ENCODE results near the gene GPR162. TPM values are rescaled to one million over a fixed set of nuclear protein-coding genes. Genes with fewer than 3 reads are reported as not detected.

GPR162 gene
- total RNA-seq, 1 experiment from 2014 or later = 18.3 TPM

GRCh38 chr12:6830999-6831398, 9.4 kb downstream of the GPR162 start:
- POLR2A ChIA-PET (ENCODE audit: low non-redundant PET) = interaction anchor here (0.6 kb wide), 1 partner anchor 24 kb away, joined by 3 read pairs; no protein-coding TSS in a partner anchor
- BruUV-seq (replicated peaks) = no TSS peak
- intact Hi-C loops (cut with micrococcal nuclease; ENCODE audit: unreplicated experiment) = no loop called here
- H3K27me3 ChIP-seq (replicated peaks; ENCODE audit: insufficient read depth, low read depth, low read length, poor library complexity) = no peaks in the 10 kb centered on the region
- peaks cover 12% of the 10 kb centered on the region for H3K4me1 ChIP-seq (ENCODE audit: insufficient read depth, low read length, poor library complexity, severe bottlenecking)
- CTCF ChIA-PET = no interaction called here
- DNase-seq (ENCODE audit: low spot score) = no peak
- peaks cover 37% of the 10 kb centered on the region for H3K36me3 ChIP-seq (ENCODE audit: insufficient read depth, low read length, poor library complexity, severe bottlenecking)
- H3K9me3 ChIP-seq (ENCODE audit: low read depth, low read length, poor library complexity, severe bottlenecking) = no peaks in the 10 kb centered on the region
- TF ChIP-seq EZH2 (IDR thresholded peaks at IDR 0.05; ENCODE audit: borderline replicate concordance, low read depth, low read length, poor library complexity, severe bottlenecking) = no peak
- no peak for TF ChIP-seq CTCF (conservative IDR thresholded peaks at IDR 0.05; ENCODE audit: low read depth, low read length)
- H3K27ac ChIP-seq (ENCODE audit: low read depth, low read length, poor library complexity, severe bottlenecking) = no peak overlapping the region
- no peak overlapping the region for H3K4me3 ChIP-seq (ENCODE audit: low read depth, low read length, poor library complexity, severe bottlenecking)

- ChIA-PET CTCF (no interaction called here), POLR2A (ENCODE audit: low non-redundant PET) (interaction anchor here (0.6 kb wide), 1 partner anchor 23 kb away, joined by 3 read pairs; no protein-coding TSS in a partner anchor)
- Histone ChIP-seq H3K36me3 (ENCODE audit: insufficient read depth, low read length, poor library complexity, severe bottlenecking) (peaks cover 40% of the 10 kb centered on the region), H3K4me3 (ENCODE audit: low read depth, low read length, poor library complexity, severe bottlenecking) (no peak overlapping the region), H3K27ac (ENCODE audit: low read depth, low read length, poor library complexity, severe bottlenecking) (no peak overlapping the region), H3K4me1 (ENCODE audit: insufficient read depth, low read length, poor library complexity, severe bottlenecking) (peaks cover 9% of the 10 kb centered on the region), H3K9me3 (ENCODE audit: low read depth, low read length, poor library complexity, severe bottlenecking) (no peaks in the 10 kb centered on the region), H3K27me3 (replicated peaks; ENCODE audit: insufficient read depth, low read depth, low read length, poor library complexity) (no peaks in the 10 kb centered on the region)
- DNase-seq (ENCODE audit: low spot score) = no peak
- intact Hi-C loops (cut with micrococcal nuclease; ENCODE audit: unreplicated experiment) = no loop called here
- no peak for TF ChIP-seq CTCF (conservative IDR thresholded peaks at IDR 0.05; ENCODE audit: low read depth, low read length)
- no peak for TF ChIP-seq EZH2 (IDR thresholded peaks at IDR 0.05; ENCODE audit: borderline replicate concordance, low read depth, low read length, poor library complexity, severe bottlenecking)
- no TSS peak for BruUV-seq (replicated peaks)
Measured at GRCh38 chr12:6831450-6831995, 9.9 kb downstream of the GPR162 start.

- no peak for DNase-seq (ENCODE audit: low spot score)
- intact Hi-C loops (cut with micrococcal nuclease; ENCODE audit: unreplicated experiment) = no loop called here
- BruUV-seq (replicated peaks) = no TSS peak
- TF ChIP-seq CTCF (conservative IDR thresholded peaks at IDR 0.05; ENCODE audit: low read depth, low read length) (no peak), EZH2 (IDR thresholded peaks at IDR 0.05; ENCODE audit: borderline replicate concordance, low read depth, low read length, poor library complexity, severe bottlenecking) (no peak)
- H3K36me3 ChIP-seq (ENCODE audit: insufficient read depth, low read length, poor library complexity, severe bottlenecking) = peaks cover 45% of the 10 kb centered on the region
- no peaks in the 10 kb centered on the region for H3K9me3 ChIP-seq (ENCODE audit: low read depth, low read length, poor library complexity, severe bottlenecking)
- no peak overlapping the region for H3K4me3 ChIP-seq (ENCODE audit: low read depth, low read length, poor library complexity, severe bottlenecking)
- H3K27me3 ChIP-seq (replicated peaks; ENCODE audit: insufficient read depth, low read depth, low read length, poor library complexity) = no peaks in the 10 kb centered on the region
- H3K27ac ChIP-seq (ENCODE audit: low read depth, low read length, poor library complexity, severe bottlenecking) = no peak overlapping the region
- CTCF ChIA-PET = no interaction called here
- H3K4me1 ChIP-seq (ENCODE audit: insufficient read depth, low read length, poor library complexity, severe bottlenecking) = peaks cover 5% of the 10 kb centered on the region
- POLR2A ChIA-PET (ENCODE audit: low non-redundant PET) = interaction anchor here (0.6 kb wide), 1 partner anchor 35 kb away, joined by 3 read pairs; no protein-coding TSS in a partner anchor
Measured at GRCh38 chr12:6832125-6832524, 10.5 kb downstream of the GPR162 start.

All from A673 (cell line).